ENCODE results near the gene CD247. TPM values are rescaled to one million over a fixed set of nuclear protein-coding genes. Genes with fewer than 3 reads are reported as not detected.

Gene CD247
- polyA plus RNA-seq, 4 donors = 0.48 to 1.0 (median 0.60) TPM

DNA sequence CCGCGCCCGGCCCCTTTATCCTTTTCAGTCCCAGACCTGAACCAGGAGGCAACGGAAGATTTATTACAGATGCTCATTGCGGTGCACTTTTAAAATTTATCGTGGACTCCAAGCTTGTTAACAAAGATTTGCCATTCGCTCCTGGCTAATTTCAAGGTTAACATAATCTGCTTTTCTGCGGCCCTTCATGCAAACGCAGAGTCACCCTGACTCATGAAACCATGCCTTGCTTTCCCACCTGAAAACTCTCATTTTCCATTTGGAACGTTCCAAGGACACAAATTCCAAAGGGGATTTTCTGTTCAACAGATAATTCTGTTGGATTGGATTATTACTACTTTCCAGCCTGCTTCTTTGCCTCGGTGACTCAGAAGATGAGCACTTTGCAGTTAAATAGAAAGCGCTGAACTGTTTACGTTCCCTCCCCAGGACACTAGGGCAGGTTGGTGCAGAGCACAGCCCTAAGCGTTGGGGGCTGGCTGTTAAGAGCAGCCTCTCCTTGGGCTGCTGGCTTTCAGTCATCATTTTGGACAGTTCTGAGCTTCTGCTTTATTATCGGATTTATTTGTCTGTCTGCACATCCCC, 51.1 kb downstream of the CD247 start:
- DNase-seq (ENCODE audit: low read depth in 4 of 4, low spot score in 3 of 4) = no peak

DNA sequence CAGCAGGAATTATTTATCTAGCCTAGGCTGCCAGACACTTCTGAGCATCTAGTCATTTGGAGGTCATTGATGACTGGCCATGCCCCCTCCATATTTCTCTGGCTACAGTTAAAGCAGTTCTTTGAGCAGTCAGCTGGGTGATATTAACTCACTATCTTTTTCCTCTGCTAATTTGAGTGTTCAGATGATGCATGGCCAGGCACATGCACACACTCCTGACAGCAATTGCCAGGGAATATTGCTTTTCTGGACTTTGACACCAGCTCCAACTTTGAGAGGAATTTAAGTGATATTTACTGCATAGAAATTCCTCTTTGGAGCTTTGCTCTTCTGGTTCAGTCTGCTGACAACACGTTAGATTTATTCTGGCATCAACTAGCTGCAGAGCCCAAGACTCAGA, 52.6 kb downstream of the CD247 start:
- no peak for DNase-seq (ENCODE audit: low read depth in 4 of 4, low spot score in 3 of 4)

DNA sequence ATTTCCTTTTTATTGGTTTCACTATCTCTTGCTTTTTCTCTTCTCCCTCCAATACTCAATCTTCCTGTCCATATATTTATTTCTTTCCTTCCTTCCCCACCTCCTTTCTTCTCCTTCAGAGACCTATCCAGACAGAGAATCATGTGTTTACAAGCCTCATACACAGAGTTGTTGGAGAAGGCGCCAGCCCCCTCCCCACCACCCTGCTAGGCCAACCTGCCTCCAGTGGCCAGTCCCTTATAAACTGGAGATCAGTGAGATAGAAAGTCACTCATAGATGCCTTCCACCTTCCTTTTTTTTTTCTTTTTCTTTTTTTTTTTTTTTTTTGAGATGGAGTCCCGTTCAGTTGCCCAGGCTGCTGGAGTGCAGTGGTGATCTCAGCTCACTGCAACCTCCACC, 53.3 kb downstream of the CD247 start:
- DNase-seq (ENCODE audit: low read depth in 4 of 4, low spot score in 3 of 4) = no peak

DNA sequence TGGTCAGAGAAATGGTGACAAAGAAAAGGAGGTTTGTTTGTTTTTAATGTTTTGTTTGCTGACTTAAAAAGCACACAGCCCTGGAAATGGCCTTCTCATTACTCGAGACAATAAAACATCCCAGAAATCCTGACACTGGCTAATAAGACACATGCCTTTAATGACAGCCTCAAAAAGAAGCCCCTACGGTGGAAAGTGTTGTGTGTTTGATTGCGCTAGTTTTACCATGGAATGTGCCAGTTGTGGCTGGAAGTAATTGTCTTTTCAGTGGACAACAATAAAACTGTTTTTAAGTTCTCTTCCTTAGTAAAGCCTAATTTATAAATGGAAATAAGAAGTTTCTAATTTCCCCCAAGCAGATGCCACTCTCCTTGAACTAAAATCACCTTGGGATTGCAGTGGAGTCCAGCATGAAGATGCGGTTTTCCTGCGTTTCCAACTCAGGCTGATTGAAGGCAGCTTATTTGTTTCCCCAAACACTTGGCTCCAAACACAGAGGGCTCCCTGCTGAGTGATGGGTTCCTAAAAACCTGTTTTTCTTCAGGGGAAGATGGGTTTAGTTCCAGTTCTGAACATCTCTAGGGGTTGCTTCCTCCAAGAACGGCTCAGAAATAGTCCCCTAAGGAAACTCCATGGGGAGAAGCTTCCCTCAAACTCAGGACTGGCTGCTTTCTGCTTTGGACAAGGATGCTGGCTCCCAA, 54.3 kb downstream of the CD247 start:
- no peak for DNase-seq (ENCODE audit: low read depth in 4 of 4, low spot score in 3 of 4)

DNA sequence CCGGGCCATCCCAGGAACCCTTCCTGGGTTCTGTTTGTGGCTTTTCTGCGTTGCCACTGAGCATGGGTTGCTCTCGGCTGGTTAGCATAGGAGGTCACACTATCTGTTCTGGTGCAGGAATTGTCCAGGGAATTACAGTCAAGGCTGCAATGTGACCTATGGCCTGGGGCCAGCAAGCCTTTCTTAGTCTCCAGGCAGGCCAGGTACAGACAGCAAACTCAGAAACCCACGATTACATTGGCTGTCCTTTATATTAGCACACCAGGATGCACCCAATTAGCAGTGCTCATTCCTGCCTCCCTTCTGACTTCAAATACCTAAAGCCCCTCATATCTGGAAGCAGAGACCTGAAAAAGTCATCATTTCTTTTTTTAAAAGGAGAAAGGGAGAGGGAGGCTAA, 55.2 kb downstream of the CD247 start:
- no peak for DNase-seq (ENCODE audit: low read depth in 4 of 4, low spot score in 3 of 4)

DNA sequence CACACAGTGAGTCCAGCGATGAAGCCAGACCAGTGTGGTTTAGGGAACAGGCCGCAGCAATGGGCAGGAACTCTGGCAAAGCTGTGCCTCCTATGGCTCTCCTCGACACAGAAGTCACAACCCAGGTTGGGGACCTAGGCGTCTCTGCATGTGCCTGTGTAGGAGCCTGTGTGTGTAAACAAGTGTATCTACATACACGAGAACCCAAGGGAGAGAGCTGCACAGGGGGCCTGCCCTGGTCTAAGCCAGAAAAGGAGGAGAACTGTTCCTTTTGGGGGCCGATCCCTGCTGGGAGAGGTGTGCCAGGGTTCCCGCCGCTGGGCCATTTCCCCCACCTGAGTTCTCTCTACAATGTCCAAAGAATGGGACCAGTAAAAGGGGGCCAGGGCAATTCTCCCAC, 56.0 kb downstream of the CD247 start:
- DNase-seq (ENCODE audit: low read depth in 4 of 4, low spot score in 3 of 4) = no peak

DNA sequence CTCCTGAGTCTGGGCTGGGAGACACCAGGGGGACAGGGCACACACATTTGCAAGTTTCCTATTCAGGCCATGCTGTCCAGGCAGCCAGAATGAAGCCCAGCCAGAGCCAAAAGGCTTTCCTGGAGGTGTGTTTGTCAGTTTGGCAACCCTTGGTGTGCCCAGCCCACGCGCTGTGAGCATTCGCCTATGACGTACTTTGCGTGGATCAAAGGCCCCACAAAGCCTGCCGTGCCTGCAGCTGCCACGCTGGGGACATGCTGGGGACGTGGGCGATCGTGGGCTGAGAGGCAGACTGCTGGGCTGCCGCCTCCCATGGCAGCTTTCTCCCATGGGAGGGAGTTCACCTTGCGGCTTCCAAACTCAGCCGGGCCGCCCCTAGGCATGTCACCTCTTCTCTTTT, 57.5 kb downstream of the CD247 start:
- DNase-seq (ENCODE audit: low read depth in 4 of 4, low spot score in 3 of 4) = no peak

DNA sequence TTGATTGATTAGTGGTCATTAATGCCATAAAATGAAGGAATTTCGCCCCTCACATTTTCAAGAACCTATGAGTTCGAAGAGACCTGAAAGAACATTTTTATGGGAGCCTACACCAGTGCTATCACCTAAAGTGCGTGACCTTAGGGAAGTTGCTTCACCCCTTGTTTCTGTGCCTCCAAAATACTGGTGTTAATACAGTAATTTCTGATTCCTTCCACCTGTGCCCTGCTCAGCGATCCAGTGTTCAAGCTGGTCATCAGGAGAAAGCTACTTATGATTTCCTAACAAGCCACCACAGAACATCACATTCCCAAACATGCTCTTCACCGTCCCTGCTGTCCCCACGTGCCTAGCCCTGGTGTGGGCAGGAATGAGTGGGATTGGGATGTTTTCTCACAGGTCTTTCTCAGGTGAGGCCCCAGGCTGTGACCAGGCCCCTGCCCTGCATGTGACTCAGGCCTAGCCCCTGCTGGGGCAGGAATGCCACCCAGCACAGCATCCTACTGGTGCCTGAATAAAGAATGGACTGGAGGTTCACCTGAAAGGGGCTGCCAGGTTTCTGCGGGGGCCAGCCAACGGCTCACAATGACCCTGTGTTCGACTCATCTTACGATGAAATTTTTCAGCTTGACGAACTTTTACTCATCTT, 60.3 kb downstream of the CD247 start:
- no peak for DNase-seq (ENCODE audit: low read depth in 4 of 4, low spot score in 3 of 4)

DNA sequence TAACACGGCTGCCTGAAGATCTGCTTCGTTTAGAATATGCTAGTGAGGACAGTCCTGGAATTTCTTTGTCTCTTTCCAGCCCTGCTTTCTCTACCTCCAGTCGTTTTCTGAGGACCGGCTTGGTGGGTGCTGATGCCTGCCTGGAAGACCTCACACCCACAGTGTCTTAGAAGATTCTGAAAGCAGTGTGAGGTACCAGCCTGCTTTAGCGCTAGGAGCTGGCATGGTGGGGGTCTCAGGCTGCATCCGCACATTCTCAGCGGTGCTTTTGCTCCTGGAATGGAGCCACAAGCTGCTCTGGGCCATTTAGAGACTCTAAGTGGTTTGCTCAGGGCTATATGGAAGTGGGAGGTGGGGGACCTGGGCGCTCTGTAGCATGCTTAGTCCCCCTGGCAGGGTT, 61.4 kb downstream of the CD247 start:
- no peak for DNase-seq (ENCODE audit: low read depth in 4 of 4, low spot score in 3 of 4)

DNA sequence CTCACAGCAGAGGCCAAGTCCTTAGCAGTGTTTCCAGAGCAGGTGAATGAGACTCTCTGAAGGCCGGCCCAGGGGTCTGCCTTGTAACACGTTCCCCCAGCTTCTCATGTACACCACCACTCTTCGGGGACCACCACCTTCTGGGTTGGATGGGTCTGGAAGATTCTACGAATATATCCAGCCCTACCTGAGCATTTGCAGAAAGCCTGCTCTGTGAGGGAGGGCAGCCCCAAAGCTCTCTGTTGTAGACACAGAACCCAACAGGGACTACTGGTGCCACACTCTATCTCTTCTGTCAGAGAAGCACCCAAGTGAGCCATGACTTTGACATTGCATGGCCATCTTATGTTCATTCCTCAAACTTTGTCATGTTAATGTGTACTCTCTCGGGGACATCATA, 61.8 kb downstream of the CD247 start:
- DNase-seq (ENCODE audit: low read depth in 4 of 4, low spot score in 3 of 4) = no peak

DNA sequence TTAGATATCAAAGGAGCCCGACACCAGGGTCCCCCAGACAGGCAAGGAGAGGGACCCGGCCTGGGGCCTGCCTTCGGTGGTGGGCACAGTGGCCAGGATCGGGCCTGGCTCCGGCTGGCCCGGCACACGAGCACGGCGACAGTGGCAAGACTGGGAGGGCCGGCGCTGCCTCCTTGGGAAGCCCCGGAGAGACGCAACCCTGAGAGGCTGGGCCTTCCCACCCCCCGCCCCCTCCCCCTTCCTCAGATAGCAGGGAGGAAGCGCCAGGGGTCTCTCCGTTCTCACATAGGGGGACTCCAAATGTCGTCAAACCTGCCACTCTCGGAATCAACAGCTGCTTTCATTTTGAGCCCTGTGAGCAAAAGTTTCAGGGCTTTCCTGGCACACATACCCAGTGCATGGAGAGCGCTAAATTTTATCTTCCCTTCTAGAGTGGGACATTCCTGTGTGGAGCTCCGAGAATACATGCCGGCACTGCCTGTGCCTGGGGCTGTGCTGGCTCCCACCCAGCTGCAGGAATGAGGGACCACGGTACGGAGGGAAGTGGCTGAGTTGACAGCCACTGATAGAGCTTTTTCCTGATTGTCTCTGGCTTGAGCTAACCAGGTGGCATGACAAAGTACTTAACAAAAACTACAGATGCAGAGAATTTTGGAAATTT, 62.4 kb downstream of the CD247 start:
- no peak for DNase-seq (ENCODE audit: low read depth in 4 of 4, low spot score in 3 of 4)

DNA sequence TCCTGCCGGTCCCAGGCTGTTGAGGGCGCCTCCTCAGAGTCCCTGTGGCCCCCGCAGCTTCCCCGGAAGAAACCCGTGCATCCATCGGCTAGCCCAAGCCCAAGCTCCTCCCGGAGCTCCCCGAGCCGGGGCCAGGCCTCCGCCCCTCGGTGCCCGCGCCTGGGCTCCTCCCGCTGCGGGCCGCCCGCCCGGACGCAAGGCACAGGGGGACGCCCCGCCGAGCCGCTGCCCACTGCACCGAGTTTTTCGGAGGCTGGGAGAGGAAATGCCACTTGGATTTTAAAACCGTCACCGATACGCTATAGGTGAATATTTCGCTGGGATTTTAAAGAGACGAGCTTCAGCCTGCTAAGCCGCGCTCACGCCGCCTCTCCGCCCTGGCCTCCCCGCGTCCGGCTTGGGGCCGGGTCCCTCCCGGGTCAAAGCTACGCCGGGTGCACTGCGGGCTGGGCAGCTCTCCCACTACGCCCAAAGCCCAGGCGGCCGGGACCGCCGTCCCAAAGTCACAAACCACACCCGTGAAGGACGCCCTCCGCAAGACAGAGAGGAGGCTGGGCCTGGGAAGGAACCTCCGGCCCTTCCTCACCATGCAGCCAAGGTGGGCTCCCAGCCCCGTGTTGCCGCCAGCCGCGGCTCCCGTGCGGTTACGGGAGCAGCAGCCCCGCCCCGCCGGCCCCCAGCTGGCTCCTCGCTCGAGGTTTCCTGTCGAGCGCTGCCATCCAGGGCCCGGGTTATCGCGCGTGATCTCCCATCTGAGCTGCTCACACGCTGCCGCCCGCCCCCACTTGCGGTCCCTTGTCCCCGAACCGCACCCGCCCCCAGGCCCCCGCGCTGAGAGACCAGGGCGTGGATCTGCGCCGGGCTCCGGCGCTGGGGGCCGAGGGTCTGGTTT, 63.2 kb downstream of the CD247 start:
- no peak for DNase-seq (ENCODE audit: low read depth in 4 of 4, low spot score in 3 of 4)

DNA sequence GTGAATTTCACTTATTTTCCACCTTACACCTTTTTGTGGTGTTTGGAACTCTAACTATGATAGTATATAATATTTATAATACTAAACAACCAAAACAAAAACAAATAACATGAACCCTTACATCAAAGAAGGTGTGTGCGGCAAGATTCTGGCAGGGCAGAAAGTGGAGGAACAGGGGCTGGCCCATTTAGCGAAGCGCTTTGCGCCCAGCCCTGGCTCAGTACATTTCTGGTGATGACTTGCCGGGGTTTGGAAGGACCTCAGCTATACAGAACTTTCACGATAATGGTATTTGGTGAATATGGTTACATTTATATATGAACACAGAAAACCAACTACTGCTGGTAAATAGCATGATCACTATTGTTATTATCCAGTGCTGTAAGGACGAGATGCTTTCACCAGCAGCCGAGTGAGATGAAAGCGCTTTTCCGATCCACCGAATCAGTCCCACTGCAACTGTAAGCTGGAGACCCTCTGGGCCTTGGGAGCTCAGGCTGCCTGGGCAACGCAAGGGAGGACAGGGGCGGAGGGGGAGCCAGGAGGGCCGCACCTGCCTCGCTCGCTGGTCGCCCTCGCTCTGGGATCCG, 63.9 kb downstream of the CD247 start:
- no peak for DNase-seq (ENCODE audit: low read depth in 4 of 4, low spot score in 3 of 4)

DNA sequence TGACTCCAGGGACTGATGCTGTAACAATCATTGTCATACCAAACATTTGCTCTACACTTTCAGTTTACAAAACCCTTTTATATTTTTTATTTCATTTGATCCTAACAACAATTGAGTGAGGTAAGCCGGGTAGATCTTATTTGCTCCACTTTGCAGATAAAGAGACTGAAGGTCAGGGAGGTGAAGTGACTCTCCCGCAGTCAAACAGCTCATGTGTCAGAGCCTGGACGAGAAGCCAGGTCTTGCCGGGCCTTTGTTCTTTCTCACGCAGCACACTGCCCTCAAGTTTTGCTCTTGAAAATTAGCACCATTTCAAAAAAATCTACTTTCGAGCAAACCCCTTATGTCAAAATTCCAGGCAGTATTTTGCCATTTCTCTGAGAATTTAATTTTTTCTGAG, 65.2 kb downstream of the CD247 start:
- no peak for DNase-seq (ENCODE audit: low read depth in 4 of 4, low spot score in 3 of 4)

DNA sequence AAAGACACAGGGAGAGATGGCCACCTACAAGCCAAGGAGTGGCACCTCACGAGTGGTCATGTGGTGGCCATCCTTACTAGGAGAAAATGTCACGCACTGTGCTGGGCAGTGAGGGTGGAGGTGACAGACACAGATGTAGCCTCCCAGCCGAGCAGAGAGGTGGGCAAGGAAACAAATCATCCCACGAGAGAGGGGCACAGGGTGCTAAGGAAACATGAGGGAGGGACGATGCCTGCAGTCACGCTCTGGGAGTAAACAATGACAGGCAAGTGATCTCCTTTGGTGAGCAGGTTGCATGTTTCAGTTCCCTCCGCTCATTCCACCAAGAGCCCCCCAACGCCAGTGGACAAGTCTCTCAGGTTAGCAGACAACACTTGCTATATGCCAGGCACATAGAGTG, 65.8 kb downstream of the CD247 start:
- no peak for DNase-seq (ENCODE audit: low read depth in 4 of 4, low spot score in 3 of 4)

DNA sequence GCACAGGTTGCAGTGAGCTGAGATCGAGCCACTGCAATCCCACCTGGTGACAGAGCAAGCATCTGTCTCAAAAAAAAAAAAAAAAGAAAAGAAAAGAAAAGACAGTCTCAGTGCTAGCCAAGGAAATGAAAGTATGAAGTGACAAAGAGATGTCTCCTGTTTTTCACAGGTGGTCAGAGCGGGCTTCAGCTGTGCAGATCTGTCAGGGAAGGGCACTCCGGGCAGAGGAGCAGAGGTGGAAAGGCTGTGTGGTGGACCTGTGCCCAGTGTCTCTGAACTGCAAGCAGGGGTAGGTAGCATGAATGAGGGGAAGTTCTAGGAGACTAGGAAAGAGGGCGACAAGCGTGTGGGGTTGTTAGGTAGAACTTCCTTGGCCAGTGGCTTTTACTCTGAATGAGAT, 67.5 kb downstream of the CD247 start:
- no peak for DNase-seq (ENCODE audit: low read depth in 4 of 4, low spot score in 3 of 4)

DNA sequence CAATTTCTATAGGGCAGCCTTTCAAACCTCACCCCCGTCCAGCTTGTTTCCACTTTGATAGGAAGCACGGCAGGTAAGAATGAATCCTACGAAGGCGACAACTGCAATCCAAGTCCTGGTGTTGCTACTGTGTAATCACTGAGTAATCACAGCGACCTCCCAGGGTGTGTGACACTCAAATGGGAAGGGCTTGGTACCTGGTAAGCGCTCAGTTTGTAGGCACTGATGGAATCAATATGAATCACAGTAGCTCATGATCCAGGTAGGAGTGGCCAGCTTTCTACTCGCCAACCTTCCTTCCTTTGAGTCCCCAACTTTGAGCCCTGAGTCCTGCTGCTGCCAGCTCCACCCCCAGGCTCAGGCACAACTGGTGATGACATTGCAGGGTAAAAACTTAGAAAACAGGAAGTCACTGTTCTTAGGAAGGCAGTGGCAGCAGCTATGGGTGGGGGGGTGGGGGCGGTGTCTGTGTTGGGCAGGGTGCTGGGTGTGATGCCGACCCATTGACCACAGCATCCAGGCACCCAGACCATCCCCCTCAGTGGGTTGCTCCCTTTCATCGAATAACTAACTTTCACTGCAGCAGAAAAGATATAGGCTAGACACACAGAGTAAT, 70.7 kb downstream of the CD247 start:
- no peak for DNase-seq (ENCODE audit: low read depth in 4 of 4, low spot score in 3 of 4)

DNA sequence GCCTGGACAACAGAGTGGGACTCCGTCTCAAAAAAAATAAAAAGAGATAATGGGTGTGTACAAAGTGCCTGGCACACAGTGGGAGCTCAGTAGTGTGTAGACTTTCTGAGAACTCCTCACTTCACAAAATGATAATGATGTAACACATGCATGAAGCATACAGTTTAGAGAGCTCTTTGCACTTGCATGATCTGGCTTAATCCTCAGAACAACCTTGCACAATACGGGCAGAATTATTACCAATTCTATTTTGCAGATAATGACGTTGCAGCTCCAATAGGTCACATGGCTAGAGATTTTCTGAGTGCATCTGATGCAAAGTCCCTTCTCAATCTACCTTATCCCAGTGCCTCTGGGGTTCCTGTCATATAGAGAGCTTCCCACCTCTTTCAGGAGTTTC, 71.4 kb downstream of the CD247 start:
- DNase-seq (ENCODE audit: low read depth in 4 of 4, low spot score in 3 of 4) = no peak

DNA sequence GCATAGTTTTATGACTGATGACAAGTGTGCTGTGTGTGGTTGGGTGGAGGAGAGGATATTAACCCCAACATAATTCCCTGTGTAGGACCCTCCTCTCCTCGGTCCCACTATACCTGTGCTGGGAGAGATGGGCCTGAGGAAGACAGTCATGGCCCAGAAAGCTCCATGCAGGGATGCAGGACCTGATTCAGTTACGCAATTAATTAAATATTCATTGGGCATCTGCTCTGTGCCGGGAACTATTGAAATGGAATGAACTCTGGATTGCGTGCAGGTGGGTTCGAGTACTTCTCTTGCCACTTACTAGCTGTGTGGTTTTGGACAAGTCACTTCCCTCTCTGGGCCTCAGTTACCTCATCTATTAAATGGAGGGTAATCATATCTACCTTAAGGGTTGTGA, 74.6 kb downstream of the CD247 start:
- no peak for DNase-seq (ENCODE audit: low read depth in 4 of 4, low spot score in 3 of 4)

Data from right renal pelvis (tissue), 4 donors.